Brain microvascular endothelial cell (primary cell): ENCODE results near the gene GPS2.

Source experiments
- DNase-seq: peaks from one replicate; pipeline ENCODE4 v3.0.0-alpha.2; 2020
- H3K27ac ChIP-seq: fragments of 250-450 bp; sonication (Bioruptor Pico); 2 replicates; pipeline ENCODE4 v1.5.1; 2020; ENCODE audit warnings: mild to moderate bottlenecking, moderate library complexity
- H3K27me3 ChIP-seq: fragments of 250-450 bp; sonication (Bioruptor Pico); replicated peaks from 2 replicates; pipeline ENCODE4 v1.5.1; 2020; ENCODE audit warnings: mild to moderate bottlenecking
- H3K36me3 ChIP-seq: fragments of 250-450 bp; sonication (Bioruptor Pico); replicated peaks from 2 replicates; pipeline ENCODE4 v1.5.1; 2020; ENCODE audit warnings: mild to moderate bottlenecking
- H3K4me3 ChIP-seq: 2 replicates; pipeline ENCODE4 v1.5.1; 2011; ENCODE audit warnings: low read depth, mild to moderate bottlenecking, control low read depth, low read length, moderate library complexity
- in situ Hi-C: cut with HindIII; loops from 2 replicates; pipeline ENCODE4 v1.10.0; 2017; ENCODE audit warnings: low sequenced_read_pairs, low pct_ligation_motif_present
- TF ChIP-seq, protein P1 (sequence below): IDR thresholded peaks from 2 replicates; pipeline ENCODE4 v1.5.1; 2011; ENCODE audit warnings: low read depth, mild to moderate bottlenecking, moderate library complexity, low read length, control low read depth, inconsistent platforms; ENCODE audit errors: missing control alignments

The GPS2 gene

DNA sequence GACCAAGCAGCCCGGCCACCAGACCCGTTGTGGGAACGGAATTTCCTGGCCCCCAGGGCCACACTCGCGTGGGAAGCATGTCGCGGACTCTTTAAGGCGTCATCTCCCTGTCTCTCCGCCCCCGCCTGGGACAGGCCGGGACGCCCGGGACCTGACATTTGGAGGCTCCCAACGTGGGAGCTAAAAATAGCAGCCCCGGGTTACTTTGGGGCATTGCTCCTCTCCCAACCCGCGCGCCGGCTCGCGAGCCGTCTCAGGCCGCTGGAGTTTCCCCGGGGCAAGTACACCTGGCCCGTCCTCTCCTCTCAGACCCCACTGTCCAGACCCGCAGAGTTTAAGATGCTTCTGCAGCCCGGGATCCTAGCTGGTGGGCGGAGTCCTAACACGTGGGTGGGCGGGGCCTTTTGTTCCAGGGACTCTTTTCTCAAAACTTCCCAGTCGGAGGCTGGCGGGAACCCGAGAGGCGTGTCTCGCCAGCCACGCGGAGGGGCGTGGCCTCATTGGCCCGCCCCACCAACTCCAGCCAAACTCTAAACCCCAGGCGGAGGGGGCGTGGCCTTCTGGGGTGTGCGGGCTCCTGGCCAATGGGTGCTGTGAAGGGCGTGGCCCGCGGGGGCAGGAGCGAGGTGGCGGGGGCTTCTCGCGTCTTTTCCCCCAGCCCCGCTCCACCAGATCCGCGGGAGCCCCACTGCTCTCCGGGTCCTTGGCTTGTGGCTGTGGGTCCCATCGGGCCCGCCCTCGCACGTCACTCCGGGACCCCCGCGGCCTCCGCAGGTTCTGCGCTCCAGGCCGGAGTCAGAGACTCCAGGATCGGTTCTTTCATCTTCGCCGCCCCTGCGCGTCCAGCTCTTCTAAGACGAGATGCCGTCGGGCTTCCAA, 33.8 kb downstream of the GPS2 start, which contains the start of gene SLC2A4:
Gene SLC2A4 (plus strand): TSS at position 645 of the 879 bp plus-strand sequence. CDS start 217 bp downstream, at position 862.
- TF ChIP-seq, protein P1, sequence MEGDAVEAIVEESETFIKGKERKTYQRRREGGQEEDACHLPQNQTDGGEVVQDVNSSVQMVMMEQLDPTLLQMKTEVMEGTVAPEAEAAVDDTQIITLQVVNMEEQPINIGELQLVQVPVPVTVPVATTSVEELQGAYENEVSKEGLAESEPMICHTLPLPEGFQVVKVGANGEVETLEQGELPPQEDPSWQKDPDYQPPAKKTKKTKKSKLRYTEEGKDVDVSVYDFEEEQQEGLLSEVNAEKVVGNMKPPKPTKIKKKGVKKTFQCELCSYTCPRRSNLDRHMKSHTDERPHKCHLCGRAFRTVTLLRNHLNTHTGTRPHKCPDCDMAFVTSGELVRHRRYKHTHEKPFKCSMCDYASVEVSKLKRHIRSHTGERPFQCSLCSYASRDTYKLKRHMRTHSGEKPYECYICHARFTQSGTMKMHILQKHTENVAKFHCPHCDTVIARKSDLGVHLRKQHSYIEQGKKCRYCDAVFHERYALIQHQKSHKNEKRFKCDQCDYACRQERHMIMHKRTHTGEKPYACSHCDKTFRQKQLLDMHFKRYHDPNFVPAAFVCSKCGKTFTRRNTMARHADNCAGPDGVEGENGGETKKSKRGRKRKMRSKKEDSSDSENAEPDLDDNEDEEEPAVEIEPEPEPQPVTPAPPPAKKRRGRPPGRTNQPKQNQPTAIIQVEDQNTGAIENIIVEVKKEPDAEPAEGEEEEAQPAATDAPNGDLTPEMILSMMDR, result no peak
- peak; percentile 91 for DNase-seq
- in situ Hi-C loops, result no loop called here
- H3K27me3 ChIP-seq, result peaks cover 13% of the 10 kb centered on the region
- H3K27ac ChIP-seq, result peak within 1 kb of the TSS; percentile 8
- H3K36me3 ChIP-seq, result no peaks in the 10 kb centered on the region
- peak within 1 kb of the TSS; percentile 47 for H3K4me3 ChIP-seq

- Histone ChIP-seq H3K36me3 (no peaks in the 10 kb centered on the region), H3K27me3 (peaks cover 13% of the 10 kb centered on the region), H3K4me3 (peak overlapping the region; percentile 43), H3K27ac (peak overlapping the region; percentile 8)
- DNase-seq, result peak; percentile 66
- TF ChIP-seq, protein P1, result peak; percentile 95
- in situ Hi-C loops, result no loop called here
Measured at GRCh38 chr17:7280519-7281073, 34.6 kb downstream of the GPS2 start.

GRCh38 chr17:7279448-7279847, 35.7 kb downstream of the GPS2 start:
- no peaks in the 10 kb centered on the region for H3K36me3 ChIP-seq
- DNase-seq, result no peak
- H3K27ac ChIP-seq, result no peak overlapping the region
- TF ChIP-seq, protein P1, result no peak
- in situ Hi-C loops, result no loop called here
- peaks cover 13% of the 10 kb centered on the region for H3K27me3 ChIP-seq
- H3K4me3 ChIP-seq, result no peak overlapping the region

GRCh38 chr17:7266784-7267183, 48.4 kb downstream of the GPS2 start:
- Histone ChIP-seq H3K4me3 (no peak overlapping the region), H3K36me3 (no peaks in the 10 kb centered on the region), H3K27ac (no peak overlapping the region), H3K27me3 (no peaks in the 10 kb centered on the region)
- in situ Hi-C loops, result no loop called here
- TF ChIP-seq, protein P1, result no peak
- no peak for DNase-seq

GRCh38 chr17:7263801-7264078, 51.4 kb downstream of the GPS2 start:
- H3K27ac ChIP-seq, result no peak overlapping the region
- DNase-seq, result no peak
- peaks cover 7% of the 10 kb centered on the region for H3K36me3 ChIP-seq
- in situ Hi-C loops, result no loop called here
- H3K4me3 ChIP-seq, result no peak overlapping the region
- H3K27me3 ChIP-seq, result no peaks in the 10 kb centered on the region
- TF ChIP-seq, protein P1, result no peak
